Measurements from ENCODE around the gene GKN1. TPM values are rescaled to one million over a fixed set of nuclear protein-coding genes. Genes with fewer than 3 reads are reported as not detected.

Gene GKN1
- polyA plus RNA-seq, 1 experiment, result not detected

- TF ChIP-seq, protein P1, sequence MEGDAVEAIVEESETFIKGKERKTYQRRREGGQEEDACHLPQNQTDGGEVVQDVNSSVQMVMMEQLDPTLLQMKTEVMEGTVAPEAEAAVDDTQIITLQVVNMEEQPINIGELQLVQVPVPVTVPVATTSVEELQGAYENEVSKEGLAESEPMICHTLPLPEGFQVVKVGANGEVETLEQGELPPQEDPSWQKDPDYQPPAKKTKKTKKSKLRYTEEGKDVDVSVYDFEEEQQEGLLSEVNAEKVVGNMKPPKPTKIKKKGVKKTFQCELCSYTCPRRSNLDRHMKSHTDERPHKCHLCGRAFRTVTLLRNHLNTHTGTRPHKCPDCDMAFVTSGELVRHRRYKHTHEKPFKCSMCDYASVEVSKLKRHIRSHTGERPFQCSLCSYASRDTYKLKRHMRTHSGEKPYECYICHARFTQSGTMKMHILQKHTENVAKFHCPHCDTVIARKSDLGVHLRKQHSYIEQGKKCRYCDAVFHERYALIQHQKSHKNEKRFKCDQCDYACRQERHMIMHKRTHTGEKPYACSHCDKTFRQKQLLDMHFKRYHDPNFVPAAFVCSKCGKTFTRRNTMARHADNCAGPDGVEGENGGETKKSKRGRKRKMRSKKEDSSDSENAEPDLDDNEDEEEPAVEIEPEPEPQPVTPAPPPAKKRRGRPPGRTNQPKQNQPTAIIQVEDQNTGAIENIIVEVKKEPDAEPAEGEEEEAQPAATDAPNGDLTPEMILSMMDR (IDR thresholded peaks at IDR 0.05; ENCODE audit: low read depth, low read length), result no peak
- ChIA-PET POLR2A (no interaction called here), CTCF (interaction anchor here (0.6 to 1.5 kb wide), 3 partner anchors 9 to 554 kb away, joined by 3 to 4 read pairs (median 3); no protein-coding TSS in a partner anchor)
- H3K9me3 ChIP-seq (ENCODE audit: control insufficient read depth, insufficient read depth, low read length), result no peaks in the 10 kb centered on the region
- no peak for DNase-seq (ENCODE audit: low read depth, low spot score)
- no peak overlapping the region for H3K4me3 ChIP-seq (ENCODE audit: low read depth, low read length)
- no peak overlapping the region for H3K27ac ChIP-seq (ENCODE audit: low read depth, low read length)
- H3K27me3 ChIP-seq (ENCODE audit: control insufficient read depth, insufficient read depth, low read length), result no peaks in the 10 kb centered on the region
Observed at GRCh38 chr2:69017835-69018234, 43.4 kb downstream of the GKN1 start.

GRCh38 chr2:69018678-69019095 lies 44.3 kb downstream of the GKN1 start:
- TF ChIP-seq, protein P1 (IDR thresholded peaks at IDR 0.05; ENCODE audit: low read depth, low read length), result no peak
- CTCF ChIA-PET, result interaction anchor here (1.4 kb wide), 1 partner anchor 75 kb away, joined by 3 read pairs; no protein-coding TSS in a partner anchor
- H3K27me3 ChIP-seq (ENCODE audit: control insufficient read depth, insufficient read depth, low read length), result no peaks in the 10 kb centered on the region
- no peak overlapping the region for H3K27ac ChIP-seq (ENCODE audit: low read depth, low read length)
- POLR2A ChIA-PET, result no interaction called here
- H3K9me3 ChIP-seq (ENCODE audit: control insufficient read depth, insufficient read depth, low read length), result no peaks in the 10 kb centered on the region
- no peak for DNase-seq (ENCODE audit: low read depth, low spot score)
- H3K4me3 ChIP-seq (ENCODE audit: low read depth, low read length), result no peak overlapping the region

GRCh38 chr2:69020496-69021426 lies 46.3 kb downstream of the GKN1 start:
- ChIA-PET CTCF (interaction anchor here (1.8 kb wide), 1 partner anchor 8 kb away, joined by 9 read pairs; the partner anchor contains the start of gene ANTXR1), POLR2A (no interaction called here)
- H3K27ac ChIP-seq (ENCODE audit: low read depth, low read length), result no peak overlapping the region
- DNase-seq (ENCODE audit: low read depth, low spot score), result no peak
- no peaks in the 10 kb centered on the region for H3K9me3 ChIP-seq (ENCODE audit: control insufficient read depth, insufficient read depth, low read length)
- no peaks in the 10 kb centered on the region for H3K27me3 ChIP-seq (ENCODE audit: control insufficient read depth, insufficient read depth, low read length)
- no peak overlapping the region for H3K4me3 ChIP-seq (ENCODE audit: low read depth, low read length)
- TF ChIP-seq, protein P1 (IDR thresholded peaks at IDR 0.05; ENCODE audit: low read depth, low read length), result no peak

- no peak for DNase-seq (ENCODE audit: low read depth, low spot score)
- TF ChIP-seq, protein P1 (IDR thresholded peaks at IDR 0.05; ENCODE audit: low read depth, low read length), result no peak
- Histone ChIP-seq H3K27ac (ENCODE audit: low read depth, low read length) (no peak overlapping the region), H3K4me3 (ENCODE audit: low read depth, low read length) (no peak overlapping the region), H3K9me3 (ENCODE audit: control insufficient read depth, insufficient read depth, low read length) (no peaks in the 10 kb centered on the region), H3K27me3 (ENCODE audit: control insufficient read depth, insufficient read depth, low read length) (no peaks in the 10 kb centered on the region)
- CTCF ChIA-PET, result interaction anchor here (1.8 kb wide), 1 partner anchor 9 kb away, joined by 9 read pairs; the partner anchor contains the start of gene ANTXR1
- POLR2A ChIA-PET, result interaction anchor here (0.6 kb wide), 1 partner anchor 9 kb away, joined by 4 read pairs; the partner anchor contains the start of gene ANTXR1
Observed at GRCh38 chr2:69021727-69022126, 47.3 kb downstream of the GKN1 start.

DNA sequence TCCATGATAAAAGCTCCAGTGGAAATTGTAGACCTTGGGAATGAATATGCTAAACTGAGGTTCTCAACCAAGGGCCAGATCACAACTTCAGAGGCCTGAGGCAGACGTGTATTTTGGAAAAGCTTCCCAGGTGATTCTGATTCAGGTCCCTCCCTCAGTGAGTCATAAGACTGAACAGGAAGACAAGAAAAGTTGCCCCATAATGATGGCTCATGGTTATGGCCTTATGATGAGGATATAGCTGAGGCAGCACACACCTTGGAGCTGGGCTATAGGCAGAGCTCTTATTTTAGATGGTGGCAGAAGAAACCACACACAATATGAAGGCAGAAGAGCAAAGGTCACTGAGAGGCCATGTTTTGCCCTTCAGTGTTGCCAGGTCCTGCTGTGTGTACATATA lies 48.1 kb downstream of the GKN1 start:
- DNase-seq (ENCODE audit: low read depth, low spot score), result no peak
- CTCF ChIA-PET, result interaction anchor here (0.7 to 1.8 kb wide), 2 partner anchors 10 to 314 kb away, joined by 3 to 9 read pairs; partner anchors contain the start of gene ANTXR1
- POLR2A ChIA-PET, result interaction anchor here (0.6 kb wide), 1 partner anchor 9 kb away, joined by 4 read pairs; the partner anchor contains the start of gene ANTXR1
- TF ChIP-seq, protein P1 (IDR thresholded peaks at IDR 0.05; ENCODE audit: low read depth, low read length), result no peak
- no peak overlapping the region for H3K27ac ChIP-seq (ENCODE audit: low read depth, low read length)
- H3K4me3 ChIP-seq (ENCODE audit: low read depth, low read length), result no peak overlapping the region
- H3K27me3 ChIP-seq (ENCODE audit: control insufficient read depth, insufficient read depth, low read length), result no peaks in the 10 kb centered on the region
- peaks cover 4% of the 10 kb centered on the region for H3K9me3 ChIP-seq (ENCODE audit: control insufficient read depth, insufficient read depth, low read length)
